Natural killer cell treated with Interleukin-12 subunit alpha and Interleukin-12 subunit beta and Interleukin-15 and Interleukin-18, amount 100 ng/mL, for 72 hours (primary cell): ENCODE measurements around the gene CPEB3. TPM values are rescaled to one million over a fixed set of nuclear protein-coding genes. Genes with fewer than 3 reads are reported as not detected.
"Not testable (repeated sequence)": the region's sequence is repeated elsewhere in the genome, so short reads cannot be mapped to it uniquely, and the experiment has no call there.

Source experiments
- ATAC-seq, 2 donors: fragments of 150-1000 bp; cut with Tn5 transposase in 1 of 2; sonication (Bioruptor Pico), chemical (Tn5 transposase) in 1 of 2; 2 replicates each; pipeline ENCODE4 v1.10.0; 2021
- DNase-seq: peaks from one replicate; pipeline ENCODE4 v3.0.0; 2022; ENCODE audit warnings: low spot score
- H3K27ac Mint-ChIP-seq, 2 donors: 1 replicate in 1 of 2; 2 replicates in 1 of 2; pipeline ENCODE4 v1.8.0; 2022; ENCODE audit warnings: mixed read lengths in 2 of 2, mild to moderate bottlenecking in 1 of 2, moderate library complexity in 1 of 2
- H3K27me3 Mint-ChIP-seq, 2 donors: 1 replicate in 1 of 2; 2 replicates in 1 of 2; pipeline ENCODE4 v1.8.0; 2022; ENCODE audit warnings: mixed read lengths in 2 of 2
- H3K36me3 Mint-ChIP-seq: one replicate; pipeline ENCODE4 v1.8.0; 2022; ENCODE audit warnings: mixed read lengths
- H3K4me1 Mint-ChIP-seq, 2 donors: 1 replicate in 1 of 2; 2 replicates in 1 of 2; pipeline ENCODE4 v1.8.0; 2022; ENCODE audit warnings: low read depth in 2 of 2, mixed read lengths in 2 of 2, mild to moderate bottlenecking in 1 of 2
- H3K4me3 Mint-ChIP-seq: one replicate; pipeline ENCODE4 v1.8.0; 2022; ENCODE audit warnings: mixed read lengths
- H3K9me3 Mint-ChIP-seq: 2 replicates; pipeline ENCODE4 v1.8.0; 2022; ENCODE audit warnings: mixed read lengths
- total RNA-seq, 2 donors: library from RNA; stranded (reverse); gene quantifications; one replicate each; pipeline ENCODE4 v1.2.3, GENCODE V29; 2022

CPEB3 gene
- total RNA-seq, 2 donors from 2014 or later, result 4.0 to 4.8 TPM

GRCh38 chr10:92027141-92027540, 263.7 kb downstream of the CPEB3 start:
- no peaks in the 10 kb centered on the region for H3K27me3 Mint-ChIP-seq
- ATAC-seq (no peak), DNase-seq (no peak)
- H3K4me1 Mint-ChIP-seq, result peaks cover 0 to 2% of the 10 kb centered on the region in 2 donors
- no peak overlapping the region for H3K4me3 Mint-ChIP-seq
- H3K27ac Mint-ChIP-seq, result peak overlapping the region in 1 of 2 donors; percentile 31
- H3K36me3 Mint-ChIP-seq, result peaks cover 15% of the 10 kb centered on the region
- no peaks in the 10 kb centered on the region for H3K9me3 Mint-ChIP-seq

- H3K9me3 Mint-ChIP-seq, H3K4me1 Mint-ChIP-seq, H3K27ac Mint-ChIP-seq, DNase-seq, ATAC-seq, H3K27me3 Mint-ChIP-seq, H3K4me3 Mint-ChIP-seq: not testable (repeated sequence)
- peaks cover 15% of the 10 kb centered on the region for H3K36me3 Mint-ChIP-seq
Measured at GRCh38 chr10:92025340-92025739, 265.5 kb downstream of the CPEB3 start.

- no peaks in the 10 kb centered on the region for H3K9me3 Mint-ChIP-seq
- peaks cover 0 to 2% of the 10 kb centered on the region in 2 donors for H3K4me1 Mint-ChIP-seq
- peaks cover 18% of the 10 kb centered on the region for H3K36me3 Mint-ChIP-seq
Measured at GRCh38 chr10:92024700-92025099, 266.2 kb downstream of the CPEB3 start.

GRCh38 chr10:92014620-92015019, 276.3 kb downstream of the CPEB3 start:
- H3K4me3 Mint-ChIP-seq, result no peak overlapping the region

More at GRCh38 chr10:92024700-92025099, 266.2 kb downstream of the CPEB3 start:
- H3K4me3 Mint-ChIP-seq, result no peak overlapping the region
- ATAC-seq, result no peak
- H3K27me3 Mint-ChIP-seq, result no peaks in the 10 kb centered on the region
- H3K27ac Mint-ChIP-seq, result no peak overlapping the region
- no peak for DNase-seq

DNA sequence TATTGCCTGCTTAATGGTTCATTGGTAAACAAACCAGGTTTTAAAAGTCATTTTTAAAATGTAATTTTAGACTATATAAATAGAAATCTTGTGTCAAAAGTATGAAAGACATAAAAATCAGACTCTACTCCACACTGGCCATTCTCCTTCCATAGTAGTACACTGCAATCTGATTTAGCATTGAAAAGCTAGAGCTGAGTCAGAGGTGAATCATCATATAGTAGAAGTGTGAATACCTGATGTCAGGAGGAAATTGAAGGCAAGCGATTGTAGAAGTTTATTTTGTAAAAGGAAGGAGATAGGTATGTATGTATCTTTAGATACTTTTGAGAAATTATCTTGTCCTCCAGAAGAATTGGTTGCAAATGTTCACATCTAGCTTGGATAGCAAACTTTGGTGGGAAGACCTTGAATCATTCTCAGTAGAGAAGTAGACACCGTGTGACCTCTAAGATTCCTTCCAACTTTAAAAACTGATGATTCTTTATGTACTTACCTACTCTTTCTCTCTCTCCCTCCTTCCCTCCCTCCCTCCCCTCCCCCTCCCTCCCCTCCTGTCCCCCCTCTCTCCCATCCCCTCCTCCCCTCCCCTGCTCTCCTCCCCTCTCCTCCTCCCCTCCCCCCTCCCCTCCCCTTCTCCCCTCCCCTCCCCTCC, 279.2 kb downstream of the CPEB3 start:
- peaks cover 19% of the 10 kb centered on the region for H3K36me3 Mint-ChIP-seq
- H3K9me3 Mint-ChIP-seq, result no peaks in the 10 kb centered on the region

More at GRCh38 chr10:92014620-92015019, 276.3 kb downstream of the CPEB3 start:
- Mint-ChIP-seq H3K4me1 (peaks cover 12 to 14% of the 10 kb centered on the region in 2 donors), H3K27me3 (no peaks in the 10 kb centered on the region), H3K27ac (no peak overlapping the region), H3K9me3 (no peaks in the 10 kb centered on the region), H3K36me3 (peaks cover 33% of the 10 kb centered on the region)
- DNase-seq, result no peak
- ATAC-seq, result no peak

DNA sequence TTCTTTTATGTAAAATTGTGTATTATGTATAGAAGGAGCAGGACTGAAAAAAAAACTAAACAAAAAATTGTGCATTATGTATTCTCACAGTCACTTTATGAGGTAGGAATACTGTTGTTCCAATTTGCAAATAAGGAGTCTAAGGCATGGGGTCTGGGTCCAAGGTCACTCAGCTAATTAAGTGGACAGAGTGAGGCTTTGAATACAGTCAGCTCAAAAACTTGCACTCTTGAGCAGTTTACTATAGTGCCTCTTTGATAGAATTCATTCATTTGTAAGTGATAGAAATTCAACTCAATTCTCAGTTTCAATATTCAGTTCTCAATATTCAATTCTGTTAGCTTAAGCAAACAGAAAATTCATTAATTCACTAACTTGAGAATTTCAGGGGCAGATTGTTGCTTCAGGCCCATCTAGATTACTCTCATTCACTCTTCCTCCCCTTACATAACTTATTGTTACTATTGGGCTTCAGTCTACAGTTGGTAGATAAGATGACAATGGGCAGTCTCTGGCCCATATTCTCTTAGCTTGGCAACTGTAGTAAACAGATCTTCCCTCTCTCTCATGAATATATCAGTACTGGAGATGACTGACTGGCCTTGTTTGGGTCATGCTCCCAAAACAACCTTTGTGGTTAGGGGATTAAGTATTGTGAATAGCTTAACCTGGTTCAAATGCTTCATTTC, 280.7 kb downstream of the CPEB3 start:
- H3K36me3 Mint-ChIP-seq, result peaks cover 20% of the 10 kb centered on the region
- no peak overlapping the region for H3K27ac Mint-ChIP-seq
- H3K4me1 Mint-ChIP-seq, result peaks cover 17 to 24% of the 10 kb centered on the region in 2 donors
- H3K4me3 Mint-ChIP-seq, result no peak overlapping the region
- DNase-seq, result no peak
- ATAC-seq, result no peak
- no peaks in the 10 kb centered on the region for H3K9me3 Mint-ChIP-seq
- no peaks in the 10 kb centered on the region for H3K27me3 Mint-ChIP-seq

More for the DNA sequence above, 279.2 kb downstream of the CPEB3 start:
- ATAC-seq, result peak; percentile 71 to 87
- H3K27me3 Mint-ChIP-seq, result no peaks in the 10 kb centered on the region
- peak overlapping the region in 1 of 2 donors; percentile 6 for H3K27ac Mint-ChIP-seq
- DNase-seq, result no peak
- no peak overlapping the region for H3K4me3 Mint-ChIP-seq
- peaks cover 17 to 24% of the 10 kb centered on the region in 2 donors for H3K4me1 Mint-ChIP-seq

DNA sequence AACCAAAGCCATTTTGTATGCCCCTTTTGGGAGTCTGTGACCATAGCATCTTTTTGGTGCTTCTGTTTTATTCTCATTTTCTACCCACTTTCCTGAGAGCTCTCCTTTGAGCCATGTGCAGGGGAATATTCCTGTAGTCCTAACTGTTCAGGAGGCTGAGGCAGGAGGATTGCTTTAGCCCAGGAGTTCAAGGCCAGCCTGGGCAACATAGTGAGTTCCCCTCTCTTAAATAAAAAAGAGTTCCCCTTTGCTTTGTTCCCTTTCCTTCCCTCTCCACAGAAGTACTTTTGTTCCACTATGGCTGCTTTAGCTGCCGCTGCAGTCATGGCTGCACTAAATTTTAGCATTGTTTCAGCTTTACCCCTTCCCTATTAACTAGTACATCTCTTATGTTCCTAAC, 281.4 kb downstream of the CPEB3 start:
- H3K27ac Mint-ChIP-seq, result no peak overlapping the region
- no peaks in the 10 kb centered on the region for H3K9me3 Mint-ChIP-seq
- H3K36me3 Mint-ChIP-seq, result peaks cover 26% of the 10 kb centered on the region
- no peaks in the 10 kb centered on the region for H3K27me3 Mint-ChIP-seq
- DNase-seq (no peak), ATAC-seq (no peak)
- no peak overlapping the region for H3K4me3 Mint-ChIP-seq
- peaks cover 17 to 24% of the 10 kb centered on the region in 2 donors for H3K4me1 Mint-ChIP-seq

DNA sequence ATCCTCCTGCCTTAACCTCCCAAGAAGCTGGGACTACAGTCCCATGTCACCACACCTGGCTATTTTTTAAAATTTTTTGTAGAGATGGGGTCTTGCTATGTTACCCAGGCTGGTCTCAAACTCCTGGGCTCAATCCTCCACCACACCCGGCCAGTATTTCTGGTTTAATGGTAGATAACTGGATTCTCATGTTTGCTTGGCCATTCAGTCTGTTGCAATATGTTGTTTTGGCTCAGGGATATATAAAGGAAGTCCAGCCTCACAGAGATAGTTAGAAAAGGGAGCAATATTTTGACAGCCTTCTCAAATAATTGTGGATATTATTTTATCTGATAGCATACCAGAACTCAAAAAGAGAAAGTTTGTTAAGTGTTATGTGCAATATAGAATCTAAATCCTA, 284.9 kb downstream of the CPEB3 start:
- H3K36me3 Mint-ChIP-seq, result peaks cover 28% of the 10 kb centered on the region
- peaks cover 14 to 18% of the 10 kb centered on the region in 2 donors for H3K4me1 Mint-ChIP-seq
- no peaks in the 10 kb centered on the region for H3K27me3 Mint-ChIP-seq
- no peak for ATAC-seq
- H3K4me3 Mint-ChIP-seq, result no peak overlapping the region
- no peaks in the 10 kb centered on the region for H3K9me3 Mint-ChIP-seq
- H3K27ac Mint-ChIP-seq, result no peak overlapping the region
- no peak for DNase-seq

DNA sequence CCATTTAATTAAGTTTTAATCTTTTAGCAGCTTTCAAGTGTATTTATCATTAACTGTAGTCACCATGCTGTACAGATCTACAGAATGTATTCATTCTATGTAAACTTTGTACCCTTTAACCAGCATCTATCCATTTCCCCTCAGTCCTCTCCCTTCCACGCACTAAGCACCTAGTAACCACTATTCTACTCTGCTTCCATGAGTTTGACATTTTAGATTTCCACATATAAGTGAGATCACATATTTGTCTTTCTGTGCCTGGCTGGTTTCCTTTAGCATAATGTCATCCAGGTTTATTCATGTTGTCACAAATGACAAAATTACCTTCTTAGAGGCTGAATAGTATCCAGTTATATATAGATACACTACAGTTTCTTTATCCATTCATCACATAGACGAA, 287.6 kb downstream of the CPEB3 start:
- Mint-ChIP-seq H3K9me3 (no peaks in the 10 kb centered on the region), H3K27ac (no peak overlapping the region), H3K36me3 (peaks cover 22% of the 10 kb centered on the region), H3K4me3 (no peak overlapping the region), H3K4me1 (peaks cover 0 to 5% of the 10 kb centered on the region in 2 donors), H3K27me3 (no peaks in the 10 kb centered on the region)
- DNase-seq (no peak), ATAC-seq (no peak)

GRCh38 chr10:92001995-92002394, 288.9 kb downstream of the CPEB3 start:
- Mint-ChIP-seq H3K36me3 (peaks cover 25% of the 10 kb centered on the region), H3K4me1 (peaks cover 0 to 5% of the 10 kb centered on the region in 2 donors), H3K27me3 (no peaks in the 10 kb centered on the region), H3K9me3 (no peaks in the 10 kb centered on the region), H3K27ac (no peak overlapping the region), H3K4me3 (no peak overlapping the region)
- DNase-seq (no peak), ATAC-seq (no peak)

GRCh38 chr10:92001581-92001980, 289.3 kb downstream of the CPEB3 start:
- peaks cover 25% of the 10 kb centered on the region for H3K36me3 Mint-ChIP-seq
- ATAC-seq (no peak), DNase-seq (no peak)
- peaks cover 0 to 5% of the 10 kb centered on the region in 2 donors for H3K4me1 Mint-ChIP-seq
- no peaks in the 10 kb centered on the region for H3K27me3 Mint-ChIP-seq
- H3K4me3 Mint-ChIP-seq, result no peak overlapping the region
- no peak overlapping the region for H3K27ac Mint-ChIP-seq
- H3K9me3 Mint-ChIP-seq, result no peaks in the 10 kb centered on the region

Other genes starting within 250 kb of the CPEB3 start
- gene MARCHF5, start 89 bp upstream of the CPEB3 start, total RNA-seq, result 10 to 100 TPM; 26.5 to 32.0 TPM